ENCODE results near the gene GNAQ. TPM values are rescaled to one million over a fixed set of nuclear protein-coding genes. Genes with fewer than 3 reads are reported as not detected.

GNAQ gene
- total RNA-seq, 5 donors from 2014 or later (not counting 1 experiment from before 2014, with no cell fraction given), result 29.3 to 48.4 (median 38.3) TPM

DNA sequence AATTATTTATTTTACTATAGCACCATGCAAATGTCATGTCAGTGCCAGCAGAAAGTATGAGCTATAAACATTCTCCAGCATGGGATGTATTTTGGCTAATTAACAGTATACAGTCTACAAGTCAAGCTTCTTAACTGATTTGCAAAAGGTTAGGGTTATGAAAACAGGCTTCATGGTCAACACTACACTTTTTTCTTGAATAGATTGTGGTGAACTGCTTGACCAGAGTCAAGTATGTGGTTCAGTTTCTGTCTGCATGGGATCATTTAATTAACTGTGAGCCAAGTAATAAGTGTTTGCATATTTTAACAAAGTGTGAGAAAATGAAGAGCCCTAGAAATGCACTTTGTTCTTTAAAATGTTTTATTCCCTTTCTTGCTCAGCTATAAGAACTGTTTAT, 14.5 kb upstream of the GNAQ start:
- Mint-ChIP-seq H3K4me3 (no peak overlapping the region), H3K27ac (no peak overlapping the region), H3K27me3 (peaks cover 0 to 3% of the 10 kb centered on the region in 2 donors), H3K4me1 (no peaks in the 10 kb centered on the region), H3K36me3 (no peaks in the 10 kb centered on the region), H3K9me3 (no peaks in the 10 kb centered on the region)
- ChIA-PET POLR2A (no interaction called here), CTCF (interaction anchor here in 1 of 2 donors (0.6 to 1.8 kb wide), 3 partner anchors 11 to 158 kb away, joined by 3 to 16 read pairs (median 4); no protein-coding TSS in a partner anchor)
- Histone ChIP-seq H3K9me3 (no peaks in the 10 kb centered on the region), H3K27ac (ENCODE audit: low read length) (no peak overlapping the region), H3K27me3 (replicated peaks in 1 of 2; ENCODE audit: control insufficient read depth in 2 of 2, extremely low read depth in 1 of 2, insufficient read depth in 2 of 2, low read length in 1 of 2) (no peaks in the 10 kb centered on the region), H3K4me1 (ENCODE audit: control insufficient read depth in 1 of 2, extremely low read depth in 1 of 2, insufficient read depth in 2 of 2, low read length in 2 of 2) (no peaks in the 10 kb centered on the region), H3K36me3 (ENCODE audit: control insufficient read depth in 2 of 2, extremely low read depth in 1 of 2, insufficient read depth in 1 of 2, low read length in 1 of 2) (no peaks in the 10 kb centered on the region), H3K4me3 (ENCODE audit: control insufficient read depth in 1 of 2, extremely low read depth in 1 of 2, low read length in 1 of 2) (no peak overlapping the region)
- ATAC-seq (replicated peaks in 1 of 4), result no peak
- no peak for DNase-seq

DNA sequence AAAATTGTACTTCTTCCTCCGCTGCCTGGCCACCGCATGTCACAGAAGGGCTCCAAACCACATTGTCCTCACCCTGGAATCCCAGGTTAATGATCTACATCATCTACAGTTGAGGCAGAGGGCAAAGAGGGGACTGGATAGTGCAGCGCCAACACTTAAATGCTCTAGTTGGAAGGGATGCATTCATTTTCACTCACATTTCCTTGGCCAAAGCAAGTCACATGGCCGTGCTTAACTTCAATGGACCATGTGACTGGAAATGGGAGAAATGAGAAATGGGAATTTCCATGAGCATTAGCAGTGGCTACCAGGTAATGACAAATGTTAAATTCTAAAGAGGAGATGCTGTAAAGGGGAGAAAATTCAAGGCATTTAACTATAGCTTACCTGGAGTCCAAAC, 13.3 kb upstream of the GNAQ start:
- Mint-ChIP-seq H3K27ac (no peak overlapping the region), H3K4me1 (no peaks in the 10 kb centered on the region), H3K4me3 (no peak overlapping the region), H3K36me3 (no peaks in the 10 kb centered on the region), H3K9me3 (no peaks in the 10 kb centered on the region), H3K27me3 (peaks cover 0 to 3% of the 10 kb centered on the region in 2 donors)
- no peak for DNase-seq
- Histone ChIP-seq H3K4me1 (ENCODE audit: control insufficient read depth in 1 of 2, extremely low read depth in 1 of 2, insufficient read depth in 2 of 2, low read length in 2 of 2) (no peaks in the 10 kb centered on the region), H3K4me3 (ENCODE audit: control insufficient read depth in 1 of 2, extremely low read depth in 1 of 2, low read length in 1 of 2) (no peak overlapping the region), H3K36me3 (ENCODE audit: control insufficient read depth in 2 of 2, extremely low read depth in 1 of 2, insufficient read depth in 1 of 2, low read length in 1 of 2) (no peaks in the 10 kb centered on the region), H3K9me3 (no peaks in the 10 kb centered on the region), H3K27ac (ENCODE audit: low read length) (no peak overlapping the region), H3K27me3 (replicated peaks in 1 of 2; ENCODE audit: control insufficient read depth in 2 of 2, extremely low read depth in 1 of 2, insufficient read depth in 2 of 2, low read length in 1 of 2) (no peaks in the 10 kb centered on the region)
- ChIA-PET CTCF (interaction anchor here (0.6 to 1.8 kb wide), 2 partner anchors 9 to 10 kb away, joined by 3 to 16 read pairs; no protein-coding TSS in a partner anchor), POLR2A (no interaction called here)
- ATAC-seq (replicated peaks in 1 of 4), result no peak
- WGBS (ENCODE audit: insufficient coverage), result no CpG with 5 or more reads among the region's 4 CpGs

GRCh38 chr9:78044189-78044588, 12.6 kb upstream of the GNAQ start:
- Histone ChIP-seq H3K4me1 (ENCODE audit: control insufficient read depth in 1 of 2, extremely low read depth in 1 of 2, insufficient read depth in 2 of 2, low read length in 2 of 2) (no peaks in the 10 kb centered on the region), H3K27me3 (replicated peaks in 1 of 2; ENCODE audit: control insufficient read depth in 2 of 2, extremely low read depth in 1 of 2, insufficient read depth in 2 of 2, low read length in 1 of 2) (no peaks in the 10 kb centered on the region), H3K27ac (ENCODE audit: low read length) (no peak overlapping the region), H3K36me3 (ENCODE audit: control insufficient read depth in 2 of 2, extremely low read depth in 1 of 2, insufficient read depth in 1 of 2, low read length in 1 of 2) (no peaks in the 10 kb centered on the region), H3K4me3 (ENCODE audit: control insufficient read depth in 1 of 2, extremely low read depth in 1 of 2, low read length in 1 of 2) (no peak overlapping the region), H3K9me3 (no peaks in the 10 kb centered on the region)
- Mint-ChIP-seq H3K36me3 (no peaks in the 10 kb centered on the region), H3K27ac (no peak overlapping the region), H3K27me3 (peaks cover 0 to 3% of the 10 kb centered on the region in 2 donors), H3K4me1 (no peaks in the 10 kb centered on the region), H3K9me3 (no peaks in the 10 kb centered on the region), H3K4me3 (no peak overlapping the region)
- ChIA-PET POLR2A (no interaction called here), CTCF (interaction anchor here (0.6 to 1.8 kb wide), 2 partner anchors 9 kb away, joined by 3 to 16 read pairs; no protein-coding TSS in a partner anchor)
- DNase-seq (no peak), ATAC-seq (replicated peaks in 1 of 4) (no peak)
- WGBS (ENCODE audit: insufficient coverage), result 90% methylated on average over 4 of the region's 4 CpGs

- ChIA-PET POLR2A (no interaction called here), CTCF (interaction anchor here (0.7 to 1.0 kb wide), 2 partner anchors 12 to 19 kb away, joined by 3 read pairs; no protein-coding TSS in a partner anchor)
These were observed 10.4 kb upstream of the GNAQ start for GRCh38 chr9:78041971-78042370.

DNA sequence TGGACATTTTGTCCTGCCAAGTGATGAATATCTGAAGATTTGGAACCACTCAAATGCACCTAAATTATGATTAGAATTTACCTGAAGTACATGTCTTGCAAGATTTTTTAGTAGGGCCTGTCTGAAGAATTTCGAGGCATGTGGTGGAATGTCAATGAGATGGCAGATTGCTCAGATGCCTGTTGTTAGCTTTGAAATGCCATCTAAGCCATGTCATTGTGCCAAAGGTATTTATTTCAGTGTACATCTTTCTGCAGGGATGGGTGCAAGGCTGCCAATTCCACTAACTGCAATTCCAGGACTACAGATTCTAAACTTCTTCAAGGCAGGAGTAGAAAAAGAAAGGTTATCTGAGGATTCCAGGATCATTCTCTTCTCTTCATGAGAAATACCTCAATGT, 9.1 kb upstream of the GNAQ start:
- POLR2A ChIA-PET, result no interaction called here
- Histone ChIP-seq H3K4me1 (ENCODE audit: control insufficient read depth in 1 of 2, extremely low read depth in 1 of 2, insufficient read depth in 2 of 2, low read length in 2 of 2) (no peaks in the 10 kb centered on the region), H3K9me3 (no peaks in the 10 kb centered on the region), H3K27ac (ENCODE audit: low read length) (no peak overlapping the region), H3K4me3 (ENCODE audit: control insufficient read depth in 1 of 2, extremely low read depth in 1 of 2, low read length in 1 of 2) (no peak overlapping the region), H3K27me3 (replicated peaks in 1 of 2; ENCODE audit: control insufficient read depth in 2 of 2, extremely low read depth in 1 of 2, insufficient read depth in 2 of 2, low read length in 1 of 2) (no peaks in the 10 kb centered on the region), H3K36me3 (ENCODE audit: control insufficient read depth in 2 of 2, extremely low read depth in 1 of 2, insufficient read depth in 1 of 2, low read length in 1 of 2) (no peaks in the 10 kb centered on the region)
- DNase-seq (no peak), ATAC-seq (replicated peaks in 1 of 4) (no peak)
- Mint-ChIP-seq H3K9me3 (no peaks in the 10 kb centered on the region), H3K27ac (no peak overlapping the region), H3K27me3 (peaks cover 0 to 1% of the 10 kb centered on the region in 2 donors), H3K4me1 (peaks cover 0 to under 1% (median under 1%) of the 10 kb centered on the region in 3 donors), H3K36me3 (no peaks in the 10 kb centered on the region), H3K4me3 (no peak overlapping the region)
- WGBS (ENCODE audit: insufficient coverage), result 88% methylated on average over 1 of the region's 1 CpG
- CTCF ChIA-PET, result interaction anchor here in 1 of 2 donors (1.1 kb wide), 1 partner anchor 11 kb away, joined by 4 read pairs; no protein-coding TSS in a partner anchor

More at GRCh38 chr9:78041971-78042370, 10.4 kb upstream of the GNAQ start:
- Histone ChIP-seq H3K27ac (ENCODE audit: low read length) (no peak overlapping the region), H3K27me3 (replicated peaks in 1 of 2; ENCODE audit: control insufficient read depth in 2 of 2, extremely low read depth in 1 of 2, insufficient read depth in 2 of 2, low read length in 1 of 2) (no peaks in the 10 kb centered on the region), H3K9me3 (no peaks in the 10 kb centered on the region), H3K4me3 (ENCODE audit: control insufficient read depth in 1 of 2, extremely low read depth in 1 of 2, low read length in 1 of 2) (no peak overlapping the region), H3K4me1 (ENCODE audit: control insufficient read depth in 1 of 2, extremely low read depth in 1 of 2, insufficient read depth in 2 of 2, low read length in 2 of 2) (no peaks in the 10 kb centered on the region), H3K36me3 (ENCODE audit: control insufficient read depth in 2 of 2, extremely low read depth in 1 of 2, insufficient read depth in 1 of 2, low read length in 1 of 2) (no peaks in the 10 kb centered on the region)
- no peaks in the 10 kb centered on the region for H3K4me1 Mint-ChIP-seq
- no peak overlapping the region for H3K4me3 Mint-ChIP-seq
- H3K36me3 Mint-ChIP-seq, result no peaks in the 10 kb centered on the region
- WGBS (ENCODE audit: insufficient coverage), result 82% methylated on average over 1 of the region's 2 CpGs
- ATAC-seq (replicated peaks in 1 of 4) (no peak), DNase-seq (no peak)
- no peak overlapping the region for H3K27ac Mint-ChIP-seq
- no peaks in the 10 kb centered on the region for H3K9me3 Mint-ChIP-seq
- peaks cover 0 to 1% of the 10 kb centered on the region in 2 donors for H3K27me3 Mint-ChIP-seq

DNA sequence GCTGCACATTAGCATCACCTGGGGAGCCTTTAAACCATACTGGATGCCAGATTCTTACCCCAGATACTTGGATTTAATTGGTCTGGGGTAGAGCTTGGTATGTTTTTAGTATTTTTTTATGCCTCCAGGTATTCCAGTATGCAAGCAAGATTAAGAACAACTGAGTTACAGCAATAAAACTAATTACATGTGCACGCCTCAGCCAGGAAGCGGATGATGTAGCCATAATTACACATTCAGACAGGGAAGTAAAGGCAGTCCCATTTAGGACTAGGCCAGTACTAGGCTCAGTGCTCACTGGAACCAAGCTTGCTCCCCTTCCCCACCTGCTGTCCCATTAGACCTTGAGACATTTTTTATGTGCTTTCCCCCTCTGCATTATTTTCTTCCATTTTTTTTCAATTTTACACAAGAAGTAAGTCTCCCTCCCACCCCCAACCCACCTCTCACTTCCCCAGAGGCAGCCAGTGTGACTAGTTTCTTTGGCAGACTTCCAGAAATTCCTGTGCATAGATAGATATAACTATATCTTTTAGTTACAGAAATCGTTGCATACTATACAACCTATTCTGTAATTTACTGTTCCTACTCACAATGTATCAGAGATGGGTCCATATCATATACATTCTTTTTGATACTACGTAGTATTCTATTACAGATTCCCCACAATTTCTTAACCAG, 7.1 kb upstream of the GNAQ start:
- no peaks in the 10 kb centered on the region for H3K9me3 ChIP-seq
- H3K4me3 Mint-ChIP-seq, result no peak overlapping the region
- no peaks in the 10 kb centered on the region for H3K27me3 Mint-ChIP-seq
- H3K36me3 ChIP-seq (ENCODE audit: control insufficient read depth in 2 of 2, extremely low read depth in 1 of 2, insufficient read depth in 1 of 2, low read length in 1 of 2), result no peaks in the 10 kb centered on the region
- H3K27me3 ChIP-seq (replicated peaks in 1 of 2; ENCODE audit: control insufficient read depth in 2 of 2, extremely low read depth in 1 of 2, insufficient read depth in 2 of 2, low read length in 1 of 2), result no peaks in the 10 kb centered on the region
- H3K4me3 ChIP-seq (ENCODE audit: control insufficient read depth in 1 of 2, extremely low read depth in 1 of 2, low read length in 1 of 2), result no peak overlapping the region
- peaks cover 19 to 20% (median 20%) of the 10 kb centered on the region in 3 donors for H3K4me1 Mint-ChIP-seq
- ATAC-seq (replicated peaks in 1 of 4) (no peak), DNase-seq (no peak)
- peaks cover 3% of the 10 kb centered on the region in 2 experiments for H3K4me1 ChIP-seq (ENCODE audit: control insufficient read depth in 1 of 2, extremely low read depth in 1 of 2, insufficient read depth in 2 of 2, low read length in 2 of 2)
- 78% methylated on average over 2 of the region's 4 CpGs for WGBS (ENCODE audit: insufficient coverage)
- H3K36me3 Mint-ChIP-seq, result no peaks in the 10 kb centered on the region
- ChIA-PET CTCF (interaction anchor here in 1 of 2 donors (0.5 to 1.2 kb wide), 3 partner anchors 11 to 67 kb away, joined by 3 read pairs; no protein-coding TSS in a partner anchor), POLR2A (no interaction called here)
- H3K27ac ChIP-seq (ENCODE audit: low read length), result no peak overlapping the region
- H3K9me3 Mint-ChIP-seq, result no peaks in the 10 kb centered on the region
- H3K27ac Mint-ChIP-seq, result no peak overlapping the region
